GM11168 (cell line): Measurements from ENCODE around the gene TYROBP.
"Not testable (repeated sequence)": the region's sequence is repeated elsewhere in the genome, so short reads cannot be mapped to it uniquely, and the experiment has no call there.

Experiments
- in situ Hi-C: fragments of 300-500 bp; cut with MboI; formaldehyde crosslinking; loops from one replicate; pipeline ENCODE4 v1.12.0; 2022; ENCODE audit warnings: low sequenced_read_pairs; ENCODE audit not compliant: unreplicated experiment

Gene TYROBP

GRCh38 chr19:35879068-35879467 is 29.0 kb downstream of the TYROBP start:
- in situ Hi-C loops: loop anchor here (5.0 kb wide), 1 partner anchor 53 kb away; no protein-coding TSS in a partner anchor

GRCh38 chr19:35874392-35874930 is 33.6 kb downstream of the TYROBP start:
- in situ Hi-C loops: no loop called here

DNA sequence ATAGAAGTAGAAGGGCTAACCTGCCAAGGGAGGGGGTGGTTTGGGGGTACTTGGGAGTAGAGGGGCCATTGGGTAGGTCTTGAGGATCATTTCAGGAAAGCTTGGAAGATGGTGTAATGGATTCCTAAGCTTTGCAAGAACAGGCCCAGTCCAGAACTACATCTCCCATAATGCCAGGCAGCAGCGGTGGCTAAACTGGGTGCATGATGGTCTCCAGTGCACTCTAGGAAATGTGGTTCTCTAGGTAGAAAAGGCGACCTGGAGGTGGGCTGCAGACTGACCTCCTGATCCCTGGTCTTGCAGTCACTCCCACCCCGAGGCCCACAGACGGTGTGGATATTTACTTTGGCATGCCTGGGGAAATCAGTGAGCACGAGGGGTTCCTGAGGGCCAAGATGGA is 35.9 kb downstream of the TYROBP start:
- in situ Hi-C loops: no loop called here

DNA sequence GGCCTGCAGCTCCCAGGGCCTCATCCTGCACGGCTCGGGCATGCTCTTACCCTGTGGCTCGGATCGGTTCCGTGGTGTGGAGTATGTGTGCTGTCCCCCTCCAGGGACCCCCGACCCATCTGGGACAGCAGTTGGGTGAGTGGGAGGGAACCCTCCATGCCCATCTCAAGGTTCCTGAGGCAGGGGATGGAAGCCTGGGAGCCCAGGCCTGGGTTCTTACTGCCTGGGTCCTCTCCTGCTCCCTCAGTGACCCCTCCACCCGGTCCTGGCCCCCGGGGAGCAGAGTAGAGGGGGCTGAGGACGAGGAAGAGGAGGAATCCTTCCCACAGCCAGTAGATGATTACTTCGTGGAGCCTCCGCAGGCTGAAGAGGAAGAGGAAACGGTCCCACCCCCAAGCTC is 36.5 kb downstream of the TYROBP start:
- in situ Hi-C loops: no loop called here

- in situ Hi-C loops: no loop called here
These were observed 37.3 kb downstream of the TYROBP start for GRCh38 chr19:35870798-35871197.

DNA sequence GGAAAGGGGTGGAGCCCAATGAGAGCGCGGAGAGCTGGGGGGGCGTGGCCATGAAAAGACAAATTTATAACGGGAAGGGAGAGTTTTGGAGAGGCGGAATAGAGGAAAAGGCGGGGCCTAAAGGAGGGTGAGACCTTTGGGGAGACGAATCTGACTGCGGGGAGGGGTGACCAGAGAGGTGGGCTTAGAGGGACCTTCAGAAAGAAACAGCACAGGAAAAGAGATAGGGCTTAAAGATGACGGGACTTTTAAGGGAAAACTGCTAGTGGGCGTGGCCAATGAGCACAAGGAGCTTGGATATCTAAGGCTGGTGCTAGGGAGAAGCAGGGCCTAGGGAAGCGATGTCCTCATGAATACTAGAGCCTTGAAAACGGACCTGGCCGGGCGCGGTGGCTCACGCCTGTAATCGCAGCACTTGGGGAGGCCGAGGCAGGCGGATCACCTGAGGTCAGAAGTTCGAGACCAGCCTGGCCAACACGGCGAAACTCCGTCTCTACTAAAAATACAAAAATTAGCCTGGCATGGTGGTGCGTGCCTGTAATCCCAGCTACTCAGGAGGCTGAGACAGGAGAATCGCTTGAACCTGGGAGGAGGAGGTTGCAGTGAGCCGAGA is 37.9 kb downstream of the TYROBP start:
- in situ Hi-C loops: not testable (repeated sequence)

GRCh38 chr19:35869327-35870123 is 38.6 kb downstream of the TYROBP start:
- in situ Hi-C loops: no loop called here

GRCh38 chr19:35868823-35869326 is 39.2 kb downstream of the TYROBP start:
- in situ Hi-C loops: no loop called here

DNA sequence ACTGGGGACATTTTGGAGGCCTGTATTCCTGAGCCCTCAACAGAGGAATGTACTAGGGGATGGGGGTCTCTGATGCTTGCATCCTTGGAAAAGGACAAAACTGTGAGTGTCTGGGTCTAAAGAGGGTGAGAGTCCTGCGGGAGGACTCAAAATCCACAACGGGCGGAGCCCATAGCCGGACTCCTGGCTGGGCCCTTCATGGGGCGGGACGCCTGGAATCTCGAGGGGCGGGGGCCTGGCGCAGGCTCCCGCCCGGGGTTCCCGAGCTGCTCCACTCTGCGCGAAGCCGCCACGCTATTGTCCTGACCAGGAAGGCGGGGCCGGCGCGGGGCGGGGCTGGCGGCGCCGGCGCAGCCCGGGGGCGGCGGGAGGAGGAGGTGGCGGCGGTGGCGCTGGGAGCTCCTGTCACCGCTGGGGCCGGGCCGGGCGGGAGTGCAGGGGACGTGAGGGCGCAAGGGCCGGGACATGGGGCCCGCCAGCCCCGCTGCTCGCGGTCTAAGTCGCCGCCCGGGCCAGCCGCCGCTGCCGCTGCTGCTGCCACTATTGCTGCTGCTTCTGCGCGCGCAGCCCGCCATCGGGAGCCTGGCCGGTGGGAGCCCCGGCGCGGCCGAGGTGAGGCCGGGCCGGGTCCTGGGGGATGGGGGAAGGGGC is 39.8 kb downstream of the TYROBP start, which contains the start of gene APLP1:
Gene APLP1 (plus strand): TSS at position 403 of the 651 bp plus-strand sequence. CDS start 63 bp downstream, at position 466.
- in situ Hi-C loops: no loop called here

DNA sequence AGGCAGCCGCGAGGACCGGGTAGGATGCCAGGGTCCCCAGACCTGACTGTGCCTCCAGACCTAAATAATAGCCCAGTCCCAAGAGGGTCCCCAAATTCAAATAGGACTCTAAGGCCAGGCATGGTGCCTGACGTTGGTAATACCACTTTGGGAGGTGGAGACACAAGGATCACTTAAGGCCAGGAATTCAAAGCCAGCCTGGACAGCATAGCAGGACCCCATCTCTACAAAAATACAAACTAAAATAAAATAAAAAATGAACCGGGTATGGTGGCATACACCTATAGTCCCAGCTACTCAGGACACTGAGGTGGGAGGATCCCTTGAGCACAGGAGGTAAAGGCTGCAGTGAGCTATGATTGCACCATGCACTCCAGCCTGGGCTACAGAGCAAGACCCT is 45.1 kb downstream of the TYROBP start:
- in situ Hi-C loops: no loop called here

DNA sequence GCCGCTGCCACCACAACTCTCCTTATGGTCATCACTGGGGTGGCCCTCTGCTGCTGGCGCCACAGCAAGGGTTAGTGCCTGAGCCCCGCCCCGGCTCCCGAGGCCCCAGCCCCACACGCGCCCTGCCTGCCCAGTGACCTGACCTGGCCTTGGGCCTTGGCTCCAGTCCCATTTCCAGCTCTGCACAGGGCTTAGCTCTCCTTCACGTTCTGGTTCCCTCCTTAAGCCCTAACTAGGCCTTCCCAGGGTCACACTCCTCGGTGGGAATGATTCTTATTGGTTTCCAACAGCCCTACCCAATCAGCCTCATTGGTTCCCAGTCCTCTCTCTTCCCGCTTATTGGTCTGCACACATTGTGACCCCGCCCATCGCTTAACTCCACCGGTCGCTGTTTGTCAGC is 45.6 kb downstream of the TYROBP start:
- in situ Hi-C loops: no loop called here

DNA sequence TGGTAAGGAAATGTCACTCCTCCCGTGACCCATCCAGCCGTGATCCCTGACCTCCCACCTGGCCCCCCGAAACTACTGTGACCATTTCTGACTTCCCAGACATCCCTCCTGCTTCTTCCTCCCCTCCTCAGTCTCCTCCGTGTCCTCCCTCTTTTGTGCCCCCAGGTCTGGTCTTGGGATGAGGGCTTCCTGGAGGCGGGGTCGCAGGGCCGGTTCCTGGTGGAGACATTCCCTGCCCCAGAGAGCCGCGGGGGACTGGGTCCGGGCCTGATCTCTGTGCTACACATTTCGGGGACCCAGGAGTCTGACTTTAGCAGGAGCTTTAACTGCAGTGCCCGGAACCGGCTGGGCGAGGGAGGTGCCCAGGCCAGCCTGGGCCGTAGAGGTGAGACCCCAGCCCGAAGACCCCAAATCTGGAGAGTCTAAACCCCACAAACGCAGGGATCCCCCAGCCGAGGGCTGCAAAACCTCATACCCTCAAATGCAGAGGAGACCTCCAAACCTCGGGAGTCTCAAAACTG is 46.4 kb downstream of the TYROBP start:
- in situ Hi-C loops: no loop called here

DNA sequence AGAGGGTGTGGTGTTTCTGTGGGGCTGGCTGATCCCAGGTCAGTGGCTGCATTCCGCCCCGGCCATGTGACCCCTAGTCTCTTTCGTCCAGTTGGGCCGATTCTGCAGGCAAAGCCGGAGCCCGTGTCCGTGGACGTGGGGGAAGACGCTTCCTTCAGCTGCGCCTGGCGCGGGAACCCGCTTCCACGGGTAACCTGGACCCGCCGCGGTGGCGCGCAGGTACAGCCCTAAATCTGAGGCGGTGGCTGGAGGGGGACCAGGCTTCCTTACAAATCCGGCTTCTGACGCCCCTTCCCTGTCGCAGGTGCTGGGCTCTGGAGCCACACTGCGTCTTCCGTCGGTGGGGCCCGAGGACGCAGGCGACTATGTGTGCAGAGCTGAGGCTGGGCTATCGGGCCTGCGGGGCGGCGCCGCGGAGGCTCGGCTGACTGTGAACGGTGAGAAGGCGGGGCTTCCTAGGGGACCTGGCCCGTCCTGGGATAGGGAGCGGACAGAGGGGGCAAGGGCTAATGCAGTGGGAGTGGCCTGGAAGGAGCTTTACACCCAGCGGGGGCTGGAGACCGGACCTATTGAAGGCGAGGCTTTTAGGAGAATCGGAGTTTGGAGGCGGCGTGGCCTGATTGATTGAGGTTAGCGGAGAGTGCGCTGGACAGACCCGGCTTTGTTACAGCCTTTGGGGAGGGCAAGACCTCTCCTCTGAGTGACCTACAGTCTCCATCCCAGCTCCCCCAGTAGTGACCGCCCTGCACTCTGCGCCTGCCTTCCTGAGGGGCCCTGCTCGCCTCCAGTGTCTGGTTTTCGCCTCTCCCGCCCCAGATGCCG is 47.1 kb downstream of the TYROBP start:
- in situ Hi-C loops: no loop called here

- in situ Hi-C loops: no loop called here
These were observed 47.7 kb downstream of the TYROBP start for GRCh38 chr19:35860436-35860817.

DNA sequence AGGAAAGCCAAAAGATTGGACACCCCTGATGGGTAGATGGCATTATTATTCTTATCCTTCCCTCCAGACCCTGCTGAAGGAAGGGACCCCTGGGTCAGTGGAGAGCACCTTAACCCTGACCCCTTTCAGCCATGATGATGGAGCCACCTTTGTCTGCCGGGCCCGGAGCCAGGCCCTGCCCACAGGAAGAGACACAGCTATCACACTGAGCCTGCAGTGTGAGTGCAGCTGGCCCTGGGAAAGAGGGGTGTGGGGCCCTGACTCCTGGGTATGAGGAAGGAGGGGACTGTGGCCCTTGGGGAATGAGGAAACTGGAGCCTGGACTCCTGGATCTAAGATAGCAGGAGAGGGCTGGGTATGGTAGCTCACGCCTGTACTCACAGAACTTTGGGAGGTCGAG is 48.7 kb downstream of the TYROBP start:
- in situ Hi-C loops: no loop called here

DNA sequence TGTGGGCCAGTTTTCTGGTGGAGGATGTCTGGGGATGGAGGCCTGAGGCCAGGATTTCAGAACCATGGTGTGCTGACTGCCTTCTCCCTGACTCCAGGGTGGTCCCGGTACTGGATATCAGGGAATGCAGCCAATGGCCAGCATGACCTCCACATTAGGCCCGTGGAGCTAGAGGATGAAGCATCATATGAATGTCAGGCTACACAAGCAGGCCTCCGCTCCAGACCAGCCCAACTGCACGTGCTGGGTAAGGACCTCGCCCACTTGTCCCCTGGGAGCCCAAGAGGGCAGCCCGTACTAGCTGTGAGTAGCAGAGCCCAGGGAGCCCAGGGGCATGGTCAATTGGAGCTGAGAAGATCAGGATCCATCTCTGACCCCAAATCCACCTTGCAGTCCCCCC is 49.8 kb downstream of the TYROBP start:
- in situ Hi-C loops: no loop called here

GRCh38 chr19:35856546-35857149 is 51.4 kb downstream of the TYROBP start, which contains the start of gene KIRREL2:
Gene KIRREL2, plus strand, starts transcription at chr19:35856911. Its CDS starts 209 bp downstream, at chr19:35857120.
- in situ Hi-C loops: no loop called here
